GM19023 (cell line): ENCODE data around the gene NFIX.

Experiments
- ATAC-seq: cut with Tn5 transposase; IDR thresholded peaks from one replicate; pipeline ENCODE4 v1.9.1; 2021; ENCODE audit warnings: mild to moderate bottlenecking, moderate library complexity; ENCODE audit not compliant: unreplicated experiment

Gene NFIX

DNA sequence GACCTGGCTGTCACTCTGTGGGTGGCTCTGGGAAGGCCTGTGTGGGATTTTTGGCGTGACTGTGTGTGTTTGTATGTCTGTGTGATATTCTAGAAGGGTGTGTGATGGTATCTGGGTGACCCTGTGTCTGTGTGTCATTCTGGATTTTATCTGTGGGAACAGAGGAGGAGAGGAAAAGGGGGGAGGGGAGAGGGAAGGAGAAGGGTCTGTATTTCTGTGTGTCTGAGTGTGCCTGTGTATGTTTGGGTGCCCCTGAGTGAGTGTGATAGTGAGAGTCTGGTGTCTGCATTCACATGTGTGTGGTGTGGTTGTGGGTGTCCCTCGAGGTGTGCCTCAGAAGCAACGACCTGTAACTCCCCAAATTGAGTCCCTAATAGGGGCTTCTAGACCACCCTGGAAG lies 8.1 kb upstream of the NFIX start:
- no peak for ATAC-seq

DNA sequence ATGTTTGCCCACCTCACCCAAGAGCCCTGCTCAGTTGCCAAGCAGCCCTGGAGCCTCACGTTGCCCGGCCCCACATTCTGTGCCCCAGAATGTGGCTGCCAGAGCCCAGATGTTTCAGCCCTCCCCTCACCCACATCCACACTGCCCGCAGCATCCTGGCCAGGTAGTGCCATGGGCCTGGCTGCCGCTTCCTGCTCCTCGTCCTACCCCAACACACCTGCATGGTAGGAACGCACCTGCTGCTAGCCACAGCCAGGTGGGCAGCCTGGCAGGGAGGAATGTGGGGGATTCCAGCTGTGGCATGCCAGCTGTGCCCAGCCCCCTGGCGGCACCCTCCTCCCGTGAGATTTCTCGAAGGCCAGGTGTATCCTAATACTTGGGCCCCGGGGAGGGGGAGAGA lies 7.5 kb upstream of the NFIX start:
- ATAC-seq = no peak

DNA sequence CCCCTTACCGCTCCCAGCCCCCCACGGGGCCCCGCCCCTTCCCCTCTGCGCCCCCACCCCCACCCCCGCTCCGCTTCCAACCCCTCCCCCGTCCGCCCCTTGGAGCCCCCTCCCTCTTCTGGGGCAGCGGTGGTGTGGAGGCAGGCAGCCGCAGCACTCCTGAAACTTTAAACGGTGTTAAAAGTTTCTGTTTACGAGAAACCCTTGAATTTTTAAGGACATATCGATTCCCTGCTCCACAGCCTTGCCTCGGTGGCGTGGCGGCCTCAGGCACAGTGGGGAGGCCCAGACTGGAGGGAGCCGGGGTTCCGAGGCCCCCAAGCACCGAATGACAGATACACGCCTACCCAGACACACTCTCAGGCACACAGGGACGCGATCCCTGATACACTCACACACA lies 4.8 kb upstream of the NFIX start:
- no peak for ATAC-seq

DNA sequence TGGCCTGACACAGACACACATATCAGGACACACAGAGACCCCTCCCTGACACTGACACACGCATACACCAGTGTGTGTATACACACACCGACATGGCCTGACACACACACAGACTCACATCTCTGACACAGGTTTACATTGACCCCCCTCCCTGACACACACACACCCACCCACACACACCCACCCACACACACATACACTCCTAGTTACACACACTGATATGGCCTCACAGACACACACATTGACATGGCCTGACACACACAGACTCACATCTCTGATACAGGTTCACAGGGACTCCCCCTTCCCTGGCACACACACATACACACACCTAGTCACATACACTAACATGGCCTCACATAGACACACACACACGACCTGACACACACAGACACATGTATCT lies 4.4 kb upstream of the NFIX start:
- ATAC-seq = no peak

DNA sequence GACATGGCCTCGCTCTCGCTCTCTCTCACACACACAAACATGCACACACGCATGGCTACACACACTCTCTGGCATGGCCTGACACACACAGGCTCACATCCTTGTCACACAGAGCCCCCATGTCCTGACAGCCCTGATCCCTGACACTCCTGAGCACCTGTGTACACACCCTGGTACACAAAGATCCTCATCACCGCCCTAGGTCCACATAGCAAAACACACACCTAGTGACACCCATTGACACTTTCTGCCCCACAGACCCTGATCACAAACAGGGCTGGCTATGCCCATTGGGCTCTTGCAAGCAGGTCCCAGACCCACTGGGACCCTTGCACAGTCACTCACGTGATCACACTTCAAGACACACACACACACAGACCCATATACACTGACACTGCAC lies 4.0 kb upstream of the NFIX start:
- ATAC-seq = no peak

DNA sequence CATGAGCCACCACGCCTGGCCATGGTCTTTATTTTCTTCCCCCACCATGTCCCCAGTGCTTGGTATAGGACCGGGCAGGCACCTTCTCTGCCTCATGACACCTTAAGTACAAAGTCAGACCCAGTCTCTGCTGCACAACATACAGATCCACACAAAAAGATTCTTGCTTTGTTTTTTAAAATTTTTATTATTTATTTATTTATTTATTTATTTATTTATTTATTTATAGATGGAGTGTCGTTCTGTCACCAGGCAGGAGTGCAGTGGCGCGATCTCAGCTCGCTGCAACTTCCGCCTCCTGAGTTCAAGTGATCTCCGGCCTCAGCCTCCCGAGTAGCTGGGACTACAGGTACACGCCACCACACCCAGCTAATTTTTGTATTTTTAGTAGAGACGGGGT lies 2.5 kb upstream of the NFIX start:
- no peak for ATAC-seq

DNA sequence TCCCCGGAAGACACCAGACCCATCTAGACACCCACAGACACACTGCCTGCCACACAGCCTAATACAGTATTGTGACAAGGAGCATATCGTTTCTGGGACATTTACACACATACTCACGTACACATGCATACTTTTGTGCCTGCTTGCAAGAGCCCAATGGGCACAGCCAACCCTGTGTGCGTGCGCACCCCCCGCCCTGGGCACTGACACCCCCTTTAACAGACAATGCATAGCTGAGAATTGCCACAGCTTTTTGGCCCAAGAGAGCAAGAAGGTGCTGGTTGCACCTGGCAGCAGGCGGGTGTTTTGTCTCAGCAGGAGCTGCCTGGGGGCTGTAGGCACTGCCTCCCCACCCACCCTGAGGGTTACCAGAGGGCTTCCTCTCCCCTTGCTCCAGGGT lies 1.7 kb upstream of the NFIX start:
- no peak for ATAC-seq

DNA sequence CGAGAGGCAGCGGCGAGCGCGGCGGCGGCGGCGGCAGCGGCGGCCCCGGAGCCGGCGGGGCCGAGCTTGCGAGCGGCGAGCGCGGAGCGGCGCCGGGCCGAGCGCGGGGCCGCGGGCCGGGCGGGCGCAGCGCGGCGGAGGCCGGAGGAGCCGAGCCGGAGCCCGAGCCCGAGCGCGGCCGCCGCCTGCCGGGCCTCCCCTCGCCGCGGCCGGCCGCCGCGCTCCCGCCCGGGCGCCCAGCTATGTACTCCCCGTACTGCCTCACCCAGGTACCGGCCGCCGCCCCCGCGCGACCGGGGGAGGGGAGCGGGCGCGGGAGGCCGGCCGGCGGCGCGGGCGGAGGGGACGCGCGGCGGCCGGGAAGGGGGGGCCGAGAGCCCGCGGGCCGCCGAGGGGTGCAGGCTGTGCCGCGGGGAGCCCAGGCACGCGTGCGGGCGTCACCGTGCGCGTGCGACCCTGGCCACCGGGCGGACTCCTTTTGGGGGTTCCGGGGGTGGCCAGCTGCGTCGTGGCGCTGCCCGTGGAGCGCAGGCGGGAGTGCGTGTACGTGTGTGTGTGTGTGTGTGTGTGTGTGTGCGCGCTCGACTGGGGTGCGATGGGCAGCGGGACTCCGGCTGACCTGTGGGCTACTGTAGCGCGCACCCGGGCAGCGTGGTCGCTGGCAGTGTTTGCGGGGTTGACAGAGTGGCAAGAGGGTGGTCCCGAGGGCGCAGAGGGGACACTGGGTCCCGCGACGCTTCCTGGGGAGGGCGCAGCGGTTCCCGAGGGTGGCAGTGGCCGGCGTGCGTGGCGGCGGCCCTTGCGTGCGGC lies 526 bp downstream of the NFIX start:
- no peak for ATAC-seq

DNA sequence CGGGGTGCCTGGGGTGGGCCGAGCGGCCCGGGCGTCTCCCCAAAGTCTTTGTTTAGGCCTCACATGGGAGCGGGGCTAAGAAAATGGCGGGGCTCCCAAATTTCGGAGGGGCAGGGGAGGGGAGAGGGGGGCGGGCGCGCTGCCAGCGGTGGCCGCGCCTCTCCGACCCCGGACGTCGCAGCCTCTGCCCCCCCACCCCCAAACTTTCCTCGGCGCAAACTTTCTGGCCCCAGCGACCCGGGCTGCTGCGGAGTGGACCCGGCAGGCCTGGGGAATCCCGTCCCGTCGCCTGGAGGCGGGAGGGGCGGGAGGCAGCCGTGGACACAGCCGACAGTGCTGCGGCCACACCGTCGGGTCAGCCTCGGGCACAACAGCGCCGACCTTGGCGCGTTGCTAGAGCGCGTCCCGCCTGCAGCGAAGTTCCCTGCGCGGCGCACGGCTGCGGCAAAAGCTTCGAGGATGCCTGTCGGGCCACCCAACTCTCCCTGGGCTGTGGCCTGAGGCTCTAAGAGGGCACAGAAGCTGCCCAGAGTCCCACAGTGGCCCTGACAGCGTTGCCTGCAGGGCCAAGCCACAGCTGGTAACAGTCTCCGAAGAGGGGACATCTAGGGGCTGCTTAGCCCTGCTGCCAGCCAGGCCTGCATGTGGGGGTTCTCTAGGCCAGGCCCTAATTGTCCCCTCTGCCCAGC lies 1.3 kb downstream of the NFIX start:
- ATAC-seq = no peak

DNA sequence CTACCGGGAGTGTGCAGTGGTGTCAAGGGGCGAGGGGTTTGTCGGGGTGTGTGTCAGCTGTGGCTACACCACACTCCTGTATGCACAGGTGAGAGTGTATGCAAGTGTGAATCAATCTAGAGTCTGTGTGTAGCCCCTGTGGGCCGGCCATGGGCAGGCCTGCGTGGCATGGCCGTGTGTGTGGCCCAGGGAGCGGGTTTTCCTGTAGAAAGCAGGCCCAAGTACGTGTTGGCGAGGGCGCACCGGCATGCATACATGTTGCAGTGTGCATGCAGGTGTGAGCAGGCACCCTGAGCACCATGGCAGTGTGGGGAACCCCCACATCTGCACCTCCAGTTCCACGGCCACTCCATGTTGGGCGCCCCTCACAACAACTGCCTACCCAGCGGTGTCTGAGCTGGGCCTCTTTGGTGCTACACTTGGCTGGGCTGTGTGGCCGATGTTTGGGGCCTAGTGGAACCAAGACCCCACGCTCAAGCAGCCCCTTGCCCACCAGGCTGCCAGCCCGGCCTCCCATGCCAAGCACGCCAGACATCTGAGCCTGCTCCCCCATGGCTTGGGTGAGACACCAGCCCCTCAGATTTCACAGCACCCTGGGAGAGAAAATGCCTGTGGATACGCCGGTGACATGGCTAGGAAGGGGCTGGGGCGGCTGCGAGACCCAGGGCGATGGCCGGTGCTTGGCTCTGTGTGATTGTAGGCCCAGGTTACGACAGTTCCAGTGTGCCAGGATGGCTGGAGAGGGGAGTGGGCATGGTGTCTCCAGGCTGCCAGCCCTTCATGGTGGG lies 2.1 kb downstream of the NFIX start:
- no peak for ATAC-seq

DNA sequence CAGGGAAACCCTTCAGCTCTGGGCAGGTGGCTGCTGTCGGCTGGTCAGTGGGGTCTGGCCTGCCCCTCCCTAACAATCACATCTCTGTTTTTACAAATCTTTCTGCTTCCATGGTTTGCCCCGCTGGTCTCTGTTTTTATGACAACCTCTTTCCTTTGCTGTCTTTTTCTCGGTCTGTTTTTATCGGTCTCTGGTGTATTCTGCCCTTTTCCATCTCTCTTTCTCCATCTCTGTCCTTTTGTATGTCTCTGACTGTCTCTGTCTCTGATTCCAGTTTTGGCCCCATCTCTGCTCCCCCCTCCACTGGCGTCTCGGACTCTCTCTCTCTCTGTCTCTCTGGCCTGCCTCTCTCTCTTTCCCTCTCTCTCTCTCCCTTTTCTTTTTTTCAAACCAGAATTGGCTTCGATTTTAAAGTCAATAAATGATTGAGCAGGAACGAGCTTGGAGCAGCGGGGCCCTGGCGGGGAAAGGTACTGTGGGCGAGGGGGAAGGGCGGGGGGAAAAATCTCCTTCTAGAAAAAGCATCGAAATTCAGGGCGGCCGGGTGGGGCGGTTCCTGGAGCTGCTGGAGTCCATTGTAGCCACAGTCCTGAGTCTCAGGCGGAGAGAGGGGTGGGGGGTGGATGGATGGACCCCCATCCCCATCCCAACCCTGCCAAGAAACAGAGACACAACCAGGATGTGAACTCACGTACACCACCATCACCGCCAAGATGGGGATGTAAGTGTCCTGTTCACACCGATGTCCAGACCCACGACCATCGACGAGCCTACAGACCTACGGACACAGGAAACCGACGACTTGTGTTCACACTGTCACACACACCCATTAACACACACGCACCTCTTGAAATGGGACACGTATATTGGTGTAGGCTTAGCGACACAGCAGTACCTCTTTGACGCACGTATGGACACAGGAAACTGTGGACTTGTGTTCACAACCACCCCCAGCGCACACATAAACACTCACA lies 3.0 kb downstream of the NFIX start:
- no peak for ATAC-seq

DNA sequence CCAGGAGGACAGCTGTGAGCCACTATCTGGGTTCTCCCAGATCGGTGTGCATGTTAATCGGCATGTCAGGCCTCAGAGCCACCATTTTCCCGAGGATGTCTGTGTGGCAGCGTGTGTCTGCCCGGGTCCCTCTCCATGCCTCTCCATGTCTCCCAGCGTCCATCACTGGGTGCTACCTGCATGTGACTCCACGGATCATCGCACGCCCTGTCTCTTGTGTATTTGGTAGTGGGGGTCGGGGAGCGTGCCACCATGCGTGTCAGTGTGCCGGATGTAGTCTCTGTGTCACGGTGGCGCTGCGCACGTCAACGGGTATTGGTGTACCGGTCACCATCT lies 5.9 kb downstream of the NFIX start:
- no peak for ATAC-seq

DNA sequence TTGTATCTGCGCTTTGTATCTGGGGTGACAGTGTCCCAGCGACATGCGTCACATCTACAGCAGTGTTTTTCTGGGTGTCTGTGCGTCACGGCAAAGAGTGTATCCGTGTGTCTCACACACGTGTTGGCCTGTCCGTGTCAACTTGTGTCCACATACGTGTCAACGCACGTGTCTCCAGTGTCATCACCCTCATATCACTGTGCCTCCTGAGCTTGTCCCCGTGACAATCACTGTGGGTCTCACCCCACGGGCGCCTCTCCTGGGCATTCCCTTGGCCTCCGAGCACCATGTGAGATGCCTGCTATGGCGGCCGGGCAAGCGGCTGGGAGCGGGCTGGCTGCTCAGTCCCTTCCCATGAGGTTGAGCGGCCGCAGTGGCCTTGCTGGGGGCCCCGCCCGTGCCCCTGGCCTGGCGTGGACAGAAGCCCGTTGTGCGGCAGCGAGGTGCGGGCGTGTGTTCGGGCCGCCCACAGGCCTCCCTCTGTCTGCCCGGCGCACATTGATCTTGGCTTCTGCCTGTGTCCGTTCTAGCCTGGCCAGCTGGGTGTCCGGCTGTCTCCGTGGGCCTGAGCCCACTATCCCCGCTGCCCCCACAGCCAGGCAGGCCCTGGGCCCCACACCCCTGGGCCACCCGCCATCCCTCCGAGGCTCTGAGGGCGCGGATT lies 6.4 kb downstream of the NFIX start:
- no peak for ATAC-seq

DNA sequence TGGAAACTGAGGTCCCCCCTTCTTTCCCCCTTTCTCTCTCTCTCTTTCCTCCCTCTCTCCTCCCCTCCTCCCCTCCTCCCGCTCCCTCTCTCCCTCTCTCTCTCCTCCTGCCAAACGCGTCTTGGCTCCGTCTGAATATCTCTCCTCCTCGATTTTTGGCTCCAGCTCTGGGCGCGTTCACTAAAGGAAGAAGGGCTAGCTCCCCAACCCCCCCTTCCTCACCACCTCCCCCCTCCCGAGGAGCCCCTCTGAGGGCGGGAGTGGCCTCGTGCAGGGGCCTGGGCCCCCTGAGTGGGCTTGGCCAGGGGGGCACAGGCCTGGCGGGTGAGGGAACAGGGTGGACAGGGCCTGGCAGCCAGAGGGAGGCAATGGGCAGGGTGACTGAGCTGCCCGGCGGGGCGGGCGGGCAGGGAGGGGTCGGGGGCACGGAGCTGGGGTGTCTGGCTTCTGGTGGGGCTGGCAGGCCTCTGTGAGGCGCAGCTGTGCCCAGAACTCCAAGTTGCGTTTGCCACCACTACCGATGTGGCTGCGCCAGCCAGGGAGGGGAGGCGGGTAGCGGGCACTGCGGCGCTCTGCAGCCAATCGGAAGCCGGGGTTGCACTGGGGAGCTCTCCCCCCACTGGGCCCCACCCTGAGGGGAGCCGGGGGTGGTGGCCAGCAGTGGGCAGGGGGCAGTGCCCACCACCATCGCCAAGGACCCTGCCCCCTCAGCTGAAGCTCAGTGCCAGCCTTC lies 7.1 kb downstream of the NFIX start:
- no peak for ATAC-seq

DNA sequence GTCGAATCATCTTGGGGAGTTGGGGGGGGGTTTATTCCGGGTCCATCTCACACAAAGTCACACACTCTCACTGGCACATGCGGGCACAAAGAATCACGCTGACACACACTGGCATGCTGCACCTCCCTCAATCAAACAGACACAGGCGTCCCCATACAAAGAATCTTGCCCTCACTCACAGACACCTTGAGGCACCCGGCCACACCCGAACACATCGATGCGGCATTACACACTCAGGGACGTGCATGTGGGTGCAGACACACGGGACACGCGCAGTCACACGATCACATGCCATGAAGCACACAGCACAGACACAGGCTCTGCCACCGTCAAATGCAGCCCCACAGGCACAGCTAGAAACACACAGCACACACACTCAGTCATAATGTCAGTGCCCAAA lies 7.8 kb downstream of the NFIX start:
- ATAC-seq = no peak

DNA sequence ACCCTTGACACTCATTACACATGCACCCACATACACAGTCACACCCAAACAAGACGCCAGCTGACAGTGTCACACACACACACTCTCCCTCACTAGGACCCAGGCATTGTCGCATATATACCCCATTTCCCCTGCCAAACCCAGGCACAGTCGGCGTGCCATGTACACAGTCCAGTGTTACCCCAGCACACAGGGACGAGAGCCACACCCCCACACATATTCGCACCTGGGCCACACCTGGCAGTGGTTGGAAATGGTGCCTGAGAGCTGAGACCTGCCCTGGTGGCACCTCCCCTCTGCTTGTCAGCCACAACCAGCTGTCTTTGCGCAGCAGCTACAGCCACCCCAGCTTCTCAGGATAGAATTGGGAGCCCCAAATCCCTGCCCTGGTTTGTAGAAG lies 9.0 kb downstream of the NFIX start:
- ATAC-seq = no peak

DNA sequence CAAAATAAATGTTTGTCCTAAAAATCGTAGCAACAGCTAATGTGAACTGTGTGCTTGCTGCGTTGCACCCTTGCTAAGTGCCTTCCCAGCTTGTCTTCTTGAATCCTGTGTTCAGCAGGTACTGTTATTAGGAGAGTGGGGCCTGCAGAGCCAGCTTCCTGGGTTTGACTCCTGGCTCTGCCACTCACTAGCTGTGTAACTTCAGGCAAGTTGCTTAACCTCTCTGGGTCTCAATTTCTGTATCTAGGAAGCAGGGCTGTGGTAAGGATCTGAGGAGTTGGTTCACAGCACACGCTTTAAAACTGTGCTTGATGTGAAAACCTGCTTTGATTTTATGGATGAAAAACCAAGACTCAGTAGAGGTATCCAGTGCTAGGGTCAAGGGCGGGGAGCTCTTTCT lies 10.0 kb downstream of the NFIX start:
- no peak for ATAC-seq

DNA sequence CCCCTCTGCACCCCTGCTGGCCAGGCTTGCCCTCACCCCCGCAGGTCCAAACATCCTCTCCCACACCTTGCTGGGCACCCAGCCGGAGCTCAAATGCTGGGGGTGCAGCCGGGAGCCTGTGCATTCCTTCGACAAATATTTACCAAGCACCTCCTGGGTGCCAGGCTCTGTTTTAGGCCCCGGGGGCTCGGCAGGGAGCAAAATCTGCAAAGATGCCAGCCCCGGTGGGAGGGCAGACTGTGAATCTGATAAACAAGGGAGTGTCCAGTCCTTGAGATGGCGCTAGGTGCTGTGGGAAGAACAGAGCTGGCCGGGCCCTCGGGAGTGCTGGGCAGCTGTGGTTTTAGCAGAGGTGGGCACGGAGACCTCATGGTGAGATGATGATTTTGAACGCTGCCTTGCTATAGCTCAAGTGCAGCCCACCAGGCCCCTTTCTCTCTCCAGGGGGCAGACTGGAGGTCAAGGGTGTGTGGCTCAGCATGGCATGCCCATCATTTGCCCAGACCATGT lies 10.6 kb downstream of the NFIX start:
- no peak for ATAC-seq
